Ishikawa (cell line): ENCODE results near the gene PRKACA.

ENCODE experiments used
- CEBPB ChIP-seq: IDR thresholded peaks from 2 replicates; pipeline ENCODE4 v1.6.1; 2012
- CREB1 ChIP-seq: IDR thresholded peaks from 2 replicates; pipeline ENCODE4 v1.6.1; 2012; ENCODE audit warnings: low read depth
- EGR1 ChIP-seq: IDR thresholded peaks from 2 replicates; pipeline ENCODE4 v1.6.1; 2012
- EP300 ChIP-seq: IDR thresholded peaks from 2 replicates; pipeline ENCODE4 v1.6.1; 2012; ENCODE audit warnings: borderline replicate concordance
- FOXM1 ChIP-seq: IDR thresholded peaks from 2 replicates; pipeline ENCODE4 v1.6.1; 2012; ENCODE audit warnings: low read depth, borderline replicate concordance
- NFIC ChIP-seq: IDR thresholded peaks from 2 replicates; pipeline ENCODE4 v1.6.1; 2012
- RAD21 ChIP-seq: IDR thresholded peaks from 2 replicates; pipeline ENCODE4 v1.6.1; 2012; ENCODE audit warnings: low read depth
- TAF1 ChIP-seq: IDR thresholded peaks from 2 replicates; pipeline ENCODE4 v1.6.1; 2012; ENCODE audit warnings: low read depth, mild to moderate bottlenecking
- TCF12 ChIP-seq: IDR thresholded peaks from 2 replicates; pipeline ENCODE4 v1.6.1; 2012; ENCODE audit warnings: low read depth
- TEAD4 ChIP-seq: IDR thresholded peaks from 2 replicates; pipeline ENCODE4 v1.6.1; 2012
- YY1 ChIP-seq: IDR thresholded peaks from 2 replicates; pipeline ENCODE4 v1.6.1; 2012; ENCODE audit warnings: low read depth
- ZBTB7A ChIP-seq: IDR thresholded peaks from 2 replicates; pipeline ENCODE4 v1.6.1; 2012; ENCODE audit warnings: low read depth
- TF ChIP-seq, protein P1 (sequence below): IDR thresholded peaks from 2 replicates; pipeline ENCODE4 v1.6.1; 2012
- TF ChIP-seq, protein P2 (sequence below): IDR thresholded peaks from 2 replicates; pipeline ENCODE4 v1.6.1; 2012
- TF ChIP-seq, protein P3 (sequence below): IDR thresholded peaks from 2 replicates; pipeline ENCODE4 v1.6.1; 2012; ENCODE audit warnings: low read depth, mild to moderate bottlenecking

Gene PRKACA

DNA sequence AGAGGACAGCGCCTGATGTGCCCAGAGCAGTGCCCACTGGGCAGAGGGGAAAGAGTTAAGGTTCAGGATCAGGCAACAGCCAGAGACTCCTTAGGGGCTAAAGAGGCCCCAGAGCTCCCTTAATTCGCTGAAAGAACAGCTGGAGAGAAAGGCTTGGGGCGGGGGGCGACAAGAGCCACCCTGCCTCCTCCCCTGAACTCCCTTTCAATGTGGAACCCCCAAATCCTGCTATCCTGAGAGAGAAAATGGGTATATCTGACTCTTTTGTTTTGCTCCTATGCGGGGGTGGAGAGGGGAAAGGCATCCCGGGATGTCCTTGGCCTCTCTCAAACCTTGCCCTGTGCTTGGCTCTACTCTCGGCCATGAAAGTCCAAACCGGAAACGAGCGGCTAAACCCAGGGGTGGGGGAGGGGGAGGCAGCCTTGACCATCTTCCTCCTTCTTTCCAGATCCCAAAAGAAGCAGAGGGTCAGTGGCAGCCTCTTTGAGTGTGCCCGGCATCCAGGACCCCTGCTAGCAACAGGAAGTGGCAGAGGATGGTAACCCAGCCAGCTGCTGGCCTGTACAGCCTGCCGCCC lies 4.7 kb downstream of the PRKACA start:
- TF ChIP-seq ZBTB7A = no peak
- TF ChIP-seq, protein P1, sequence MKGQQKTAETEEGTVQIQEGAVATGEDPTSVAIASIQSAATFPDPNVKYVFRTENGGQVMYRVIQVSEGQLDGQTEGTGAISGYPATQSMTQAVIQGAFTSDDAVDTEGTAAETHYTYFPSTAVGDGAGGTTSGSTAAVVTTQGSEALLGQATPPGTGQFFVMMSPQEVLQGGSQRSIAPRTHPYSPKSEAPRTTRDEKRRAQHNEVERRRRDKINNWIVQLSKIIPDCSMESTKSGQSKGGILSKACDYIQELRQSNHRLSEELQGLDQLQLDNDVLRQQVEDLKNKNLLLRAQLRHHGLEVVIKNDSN = no peak
- no peak for TF ChIP-seq RAD21
- TF ChIP-seq, protein P2, sequence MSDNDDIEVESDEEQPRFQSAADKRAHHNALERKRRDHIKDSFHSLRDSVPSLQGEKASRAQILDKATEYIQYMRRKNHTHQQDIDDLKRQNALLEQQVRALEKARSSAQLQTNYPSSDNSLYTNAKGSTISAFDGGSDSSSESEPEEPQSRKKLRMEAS = no peak

GRCh38 chr19:14112051-14112808 lies 5.3 kb downstream of the PRKACA start:
- TF ChIP-seq, protein P3, sequence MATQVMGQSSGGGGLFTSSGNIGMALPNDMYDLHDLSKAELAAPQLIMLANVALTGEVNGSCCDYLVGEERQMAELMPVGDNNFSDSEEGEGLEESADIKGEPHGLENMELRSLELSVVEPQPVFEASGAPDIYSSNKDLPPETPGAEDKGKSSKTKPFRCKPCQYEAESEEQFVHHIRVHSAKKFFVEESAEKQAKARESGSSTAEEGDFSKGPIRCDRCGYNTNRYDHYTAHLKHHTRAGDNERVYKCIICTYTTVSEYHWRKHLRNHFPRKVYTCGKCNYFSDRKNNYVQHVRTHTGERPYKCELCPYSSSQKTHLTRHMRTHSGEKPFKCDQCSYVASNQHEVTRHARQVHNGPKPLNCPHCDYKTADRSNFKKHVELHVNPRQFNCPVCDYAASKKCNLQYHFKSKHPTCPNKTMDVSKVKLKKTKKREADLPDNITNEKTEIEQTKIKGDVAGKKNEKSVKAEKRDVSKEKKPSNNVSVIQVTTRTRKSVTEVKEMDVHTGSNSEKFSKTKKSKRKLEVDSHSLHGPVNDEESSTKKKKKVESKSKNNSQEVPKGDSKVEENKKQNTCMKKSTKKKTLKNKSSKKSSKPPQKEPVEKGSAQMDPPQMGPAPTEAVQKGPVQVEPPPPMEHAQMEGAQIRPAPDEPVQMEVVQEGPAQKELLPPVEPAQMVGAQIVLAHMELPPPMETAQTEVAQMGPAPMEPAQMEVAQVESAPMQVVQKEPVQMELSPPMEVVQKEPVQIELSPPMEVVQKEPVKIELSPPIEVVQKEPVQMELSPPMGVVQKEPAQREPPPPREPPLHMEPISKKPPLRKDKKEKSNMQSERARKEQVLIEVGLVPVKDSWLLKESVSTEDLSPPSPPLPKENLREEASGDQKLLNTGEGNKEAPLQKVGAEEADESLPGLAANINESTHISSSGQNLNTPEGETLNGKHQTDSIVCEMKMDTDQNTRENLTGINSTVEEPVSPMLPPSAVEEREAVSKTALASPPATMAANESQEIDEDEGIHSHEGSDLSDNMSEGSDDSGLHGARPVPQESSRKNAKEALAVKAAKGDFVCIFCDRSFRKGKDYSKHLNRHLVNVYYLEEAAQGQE = no peak
- TF ChIP-seq, protein P2 = no peak
- TF ChIP-seq ZBTB7A (no peak), EP300 (no peak), EGR1 (no peak), CEBPB (no peak), CREB1 (no peak), YY1 (no peak)
- TF ChIP-seq, protein P1 = no peak

DNA sequence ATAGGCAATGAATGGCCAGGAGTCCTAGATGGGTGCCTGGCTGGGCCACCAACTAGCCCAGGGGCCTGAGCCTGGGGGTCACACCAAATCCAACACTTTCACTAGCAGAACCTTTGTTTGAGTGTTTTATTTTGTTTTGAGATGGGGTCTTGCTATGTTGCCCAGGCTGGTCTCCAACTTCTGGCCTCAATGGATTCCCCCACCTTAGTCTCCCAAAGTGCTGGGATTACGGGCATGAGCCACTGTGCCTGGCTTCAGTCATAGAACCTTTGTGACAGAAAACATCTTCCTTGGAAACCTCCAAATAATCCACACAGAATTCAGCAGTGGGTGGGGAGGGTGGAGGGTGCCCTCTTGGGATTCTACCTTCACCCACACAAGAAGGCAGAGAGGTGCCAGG lies 6.1 kb downstream of the PRKACA start:
- TF ChIP-seq NFIC = no peak
- no peak for TF ChIP-seq EGR1
- TF ChIP-seq FOXM1 = no peak
- no peak for TF ChIP-seq EP300
- TF ChIP-seq, protein P3 = no peak
- no peak for TF ChIP-seq CEBPB
- no peak for TF ChIP-seq TEAD4
- TF ChIP-seq, protein P2 = no peak
- TF ChIP-seq RAD21 = no peak
- no peak for TF ChIP-seq ZBTB7A
- TF ChIP-seq YY1 = no peak
- TF ChIP-seq TAF1 = no peak
- TF ChIP-seq, protein P1 = no peak
- TF ChIP-seq CREB1 = no peak
- TF ChIP-seq TCF12 = no peak

GRCh38 chr19:14110650-14111049 lies 6.9 kb downstream of the PRKACA start:
- no peak for TF ChIP-seq TAF1

DNA sequence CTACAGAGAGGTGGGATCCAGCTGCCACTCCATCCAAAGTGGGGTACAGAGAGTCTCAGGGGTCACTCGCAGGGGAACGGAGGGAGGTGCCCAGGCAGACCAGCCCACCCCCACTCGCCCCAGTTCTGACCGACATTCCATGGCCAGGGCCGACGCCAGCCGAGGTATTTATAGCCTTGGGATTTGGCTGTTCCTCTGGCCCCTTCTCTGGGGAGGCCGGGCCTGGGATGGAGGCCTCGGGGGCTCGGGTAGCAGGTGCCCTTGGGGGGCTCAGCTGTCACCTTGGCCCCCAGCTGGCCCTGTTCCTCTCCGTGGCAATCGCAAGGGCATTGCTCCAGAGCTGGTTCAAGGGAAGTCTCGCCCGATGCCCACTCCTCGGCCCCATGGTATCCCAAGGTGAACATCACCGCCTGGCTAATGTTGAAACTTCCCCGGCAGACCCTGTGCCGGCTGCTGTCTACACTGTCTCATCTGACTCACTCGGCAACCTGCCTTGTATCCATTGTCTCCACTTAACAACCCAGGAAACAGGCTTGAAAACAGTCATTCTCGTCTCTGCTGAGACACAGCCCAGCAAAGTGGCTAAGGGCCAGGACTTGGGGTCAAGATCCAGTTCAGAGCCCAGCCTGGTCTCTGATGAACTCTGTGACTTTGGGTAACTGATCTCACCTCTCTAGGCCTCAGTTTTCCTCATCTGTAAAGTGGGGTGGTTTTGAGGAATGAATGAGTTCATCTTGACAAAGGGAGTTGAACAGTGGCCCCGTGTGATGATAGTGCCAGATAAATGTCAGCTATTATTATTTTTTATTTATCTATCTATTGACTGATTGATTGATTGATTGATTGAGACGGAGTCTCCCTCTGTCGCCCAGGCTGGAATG lies 9.7 kb downstream of the PRKACA start:
- TF ChIP-seq, protein P2 = no peak
- TF ChIP-seq EP300 (no peak), TEAD4 (no peak), YY1 (no peak), TAF1 (no peak), CEBPB (no peak), RAD21 (no peak), EGR1 (no peak), CREB1 (no peak), NFIC (no peak), ZBTB7A (no peak)
- TF ChIP-seq, protein P3 = no peak
- TF ChIP-seq, protein P1 = no peak
